Stimulated activated naive CD4-positive, alpha-beta T cell treated with Interleukin-2 at 50 U/mL for 16 hours (primary cell): ENCODE results near the gene ZBED4.
"Not testable (repeated sequence)": the region's sequence is repeated elsewhere in the genome, so short reads cannot be mapped to it uniquely, and the experiment has no call there.

ENCODE experiments used
- DNase-seq: peaks from one replicate; lab custom pipeline; 2025; lab: John Stamatoyannopoulos, UW

The ZBED4 gene

DNA sequence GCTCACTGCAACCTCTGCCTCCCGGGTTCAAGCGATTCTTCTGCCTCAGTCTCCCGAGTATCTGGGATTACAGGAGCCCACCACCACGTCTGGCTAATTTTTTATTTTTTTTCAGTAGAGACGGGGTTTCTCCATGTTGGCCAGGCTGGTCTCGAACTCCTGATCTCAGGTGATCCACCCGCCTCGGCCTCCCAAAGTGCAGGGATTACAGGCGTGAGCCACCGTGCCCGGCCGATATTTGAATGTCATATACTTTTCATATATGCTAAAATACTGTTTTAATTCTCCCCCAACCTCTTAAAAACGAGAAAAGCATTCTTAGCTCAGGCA lies 1.1 kb upstream of the ZBED4 start:
- not testable (repeated sequence) for DNase-seq

DNA sequence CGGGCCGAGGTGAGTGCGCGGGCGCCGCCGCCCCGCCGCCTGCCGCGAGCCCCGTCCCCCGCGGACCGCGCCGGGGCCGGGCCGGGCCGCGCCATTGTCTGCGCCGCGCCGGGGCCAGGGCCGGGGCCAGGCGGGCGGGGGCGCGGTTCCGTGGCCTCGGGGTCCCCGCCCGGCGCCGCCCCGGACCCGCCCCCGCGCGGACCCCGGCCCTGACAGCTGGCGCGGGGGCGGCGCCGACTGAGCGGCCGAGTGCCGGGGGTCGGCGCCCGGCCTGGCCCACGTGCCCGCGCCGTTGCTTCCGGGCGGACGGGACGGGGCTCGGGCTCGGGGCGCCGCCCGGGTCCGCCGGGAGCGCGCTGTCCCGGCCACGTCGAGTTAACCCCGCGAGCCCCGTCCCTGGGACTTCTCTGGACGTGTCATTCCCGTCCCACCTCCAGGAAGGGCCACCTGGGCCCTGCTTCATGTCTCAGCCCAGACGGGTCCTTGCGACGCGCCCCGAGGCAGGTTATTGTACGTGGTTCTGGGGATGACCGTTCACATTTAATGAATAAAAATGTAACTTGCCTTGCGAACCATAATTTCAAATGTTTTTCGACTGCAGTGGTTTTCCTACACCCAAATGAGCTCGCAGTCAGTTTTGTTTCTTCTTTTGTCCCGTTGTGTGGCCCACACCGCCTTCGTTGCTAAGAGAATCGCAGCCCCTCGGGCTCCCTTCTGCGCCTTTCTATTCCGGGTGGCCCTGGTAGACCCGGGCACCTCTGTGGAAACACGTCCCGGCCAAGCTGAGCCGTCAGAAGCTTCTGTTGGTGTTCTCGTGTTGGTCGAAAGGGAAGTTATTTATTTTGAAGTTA lies 562 bp downstream of the ZBED4 start:
- DNase-seq: no peak

DNA sequence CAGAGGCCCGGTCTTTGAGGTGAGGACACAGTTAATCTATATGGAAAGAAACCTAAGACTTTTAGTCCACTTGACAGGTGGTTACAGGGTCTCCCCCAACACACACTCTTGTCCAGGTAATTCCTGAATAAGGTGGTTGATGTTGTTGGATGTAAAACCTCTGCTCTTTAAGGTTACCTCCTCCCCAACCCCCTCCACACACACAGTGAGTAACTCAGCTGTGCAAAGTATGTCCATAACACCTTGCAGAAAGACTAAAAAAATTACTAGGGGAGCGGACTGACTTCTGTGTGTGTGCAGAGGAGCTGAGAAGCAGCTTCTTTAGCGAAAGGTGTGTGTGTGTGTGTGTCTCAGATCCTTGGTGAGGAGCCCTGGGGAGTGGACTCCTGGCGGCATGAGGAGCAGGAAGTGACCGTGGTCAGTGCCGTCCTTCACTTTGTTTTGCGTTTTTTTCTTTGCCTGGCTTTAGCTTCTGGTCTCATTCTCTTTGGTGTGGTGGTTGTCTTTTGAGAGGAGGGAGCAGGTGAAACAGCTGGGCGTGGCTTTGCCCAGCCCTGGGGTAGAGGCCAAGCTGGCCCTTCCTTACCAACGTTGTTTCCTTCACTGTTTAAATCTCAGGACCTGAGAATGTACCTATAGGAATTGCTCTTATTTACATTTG lies 1.7 kb downstream of the ZBED4 start:
- DNase-seq: no peak

DNA sequence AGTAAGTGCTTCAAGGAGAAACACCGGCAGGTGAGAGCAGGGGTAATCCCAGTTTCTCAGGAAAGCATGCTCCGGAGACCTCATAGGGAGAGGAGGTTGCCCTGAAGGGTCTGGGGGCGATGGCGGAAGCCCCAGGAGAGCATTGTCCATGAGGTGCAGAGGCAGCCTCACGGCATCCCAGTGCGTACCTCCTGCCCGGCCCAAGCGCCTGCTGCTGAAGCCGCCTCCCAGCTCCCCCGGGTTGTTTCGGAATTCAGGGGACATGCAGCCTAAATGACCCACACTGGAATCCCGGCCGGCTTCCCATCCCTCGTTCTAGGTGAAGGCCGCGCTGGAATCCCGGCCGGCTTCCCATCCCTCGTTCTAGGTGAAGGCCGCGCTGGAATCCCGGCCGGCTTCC lies 2.7 kb downstream of the ZBED4 start:
- DNase-seq: no peak

DNA sequence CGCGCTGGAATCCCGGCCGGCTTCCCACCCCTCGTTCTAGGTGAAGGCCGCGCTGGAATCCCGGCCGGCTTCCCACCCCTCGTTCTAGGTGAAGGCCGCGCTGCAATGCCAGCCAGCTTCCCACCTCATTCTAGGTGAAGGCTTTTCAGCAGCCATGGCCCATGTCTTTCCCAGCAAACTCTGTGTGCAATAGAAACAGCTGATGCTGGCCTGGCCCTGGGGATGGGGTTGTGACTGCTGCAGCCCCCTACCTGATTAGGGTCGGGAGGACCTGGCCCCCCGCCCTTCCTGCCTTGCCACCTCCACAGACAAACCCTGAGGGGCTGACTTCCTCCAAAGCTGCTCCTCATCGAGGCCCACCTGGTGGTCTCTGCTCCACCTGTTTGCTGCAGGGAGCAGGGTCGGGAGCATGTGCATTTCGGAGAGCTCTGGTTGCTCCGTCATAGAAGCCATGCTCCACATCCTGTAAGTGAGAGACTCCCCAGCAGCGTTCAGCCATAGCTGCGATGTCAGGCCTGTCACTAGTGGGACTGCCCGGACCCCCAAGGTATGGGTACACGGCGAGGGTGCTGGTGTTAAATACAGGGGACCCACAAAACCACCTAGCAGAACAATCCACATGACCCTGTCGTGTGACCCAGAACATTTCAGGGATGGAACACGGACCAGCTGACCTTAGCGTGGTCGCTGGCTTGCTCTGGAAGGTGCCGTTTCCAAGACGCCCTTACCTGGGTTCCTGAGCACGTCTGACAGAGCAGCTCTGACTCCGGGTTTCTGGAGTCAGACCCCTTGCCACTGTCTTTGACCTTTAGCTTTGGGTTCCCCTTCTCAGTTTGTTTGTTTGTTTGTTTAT lies 3.3 kb downstream of the ZBED4 start:
- DNase-seq: no peak

DNA sequence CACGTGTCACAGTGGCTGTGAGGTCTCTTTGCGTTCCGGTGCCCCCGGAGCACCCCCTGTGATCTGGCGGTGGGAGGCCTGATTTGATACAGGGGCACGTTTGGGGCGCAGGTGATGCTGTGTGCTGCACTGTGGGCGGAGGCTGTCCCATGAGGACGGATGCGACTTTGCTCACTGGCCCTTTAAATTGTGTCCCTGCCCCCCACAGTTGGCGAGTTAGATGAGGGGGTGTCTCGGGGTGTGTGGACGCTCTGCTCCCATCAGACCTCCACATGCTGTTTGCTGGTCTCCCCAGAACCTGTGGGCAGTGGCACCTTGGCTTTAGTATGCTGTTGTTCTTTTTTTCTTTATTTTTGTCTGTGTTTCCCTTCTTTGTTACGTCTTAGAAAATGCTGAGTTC lies 5.2 kb downstream of the ZBED4 start:
- DNase-seq: no peak

DNA sequence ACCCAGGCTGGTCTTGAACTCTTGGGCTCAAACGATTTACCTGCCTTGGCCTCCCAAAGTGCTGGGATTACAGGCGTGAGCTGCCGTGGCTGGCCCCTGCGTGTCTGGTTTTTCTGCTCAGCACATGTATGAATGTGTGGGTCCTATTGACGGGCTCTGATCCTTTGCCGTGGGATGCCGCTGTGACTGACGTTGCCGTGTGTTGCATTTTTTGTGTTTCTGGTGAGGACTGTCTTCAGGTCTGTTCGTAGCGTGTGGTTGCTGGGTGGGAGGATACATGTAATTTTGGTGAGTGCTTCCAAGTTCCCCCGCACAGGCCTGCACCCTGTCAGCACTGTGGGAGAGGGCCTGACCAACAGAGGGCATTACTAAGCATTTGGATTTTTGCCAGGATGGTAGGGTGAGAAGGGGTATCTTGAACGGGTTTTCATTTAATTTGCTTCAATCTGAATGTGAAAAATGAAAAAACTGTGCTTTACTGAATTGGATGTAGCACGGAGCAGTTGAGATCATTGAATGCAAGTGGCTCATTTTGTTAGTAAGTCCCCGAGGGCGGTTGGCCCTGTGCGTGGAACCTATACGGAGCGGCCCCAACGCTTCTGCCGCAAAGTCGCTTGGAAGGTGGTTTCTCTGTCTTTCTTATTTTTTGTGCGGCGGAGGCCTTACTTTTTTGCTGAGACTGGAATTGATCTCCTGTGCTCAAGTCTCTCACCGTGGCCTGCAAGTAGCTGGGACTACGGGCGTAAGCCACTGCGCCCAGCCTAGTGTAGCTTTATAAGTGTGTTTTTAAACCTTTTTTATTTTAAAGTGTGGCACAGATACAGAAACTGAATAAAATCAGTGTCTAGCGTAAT lies 8.2 kb downstream of the ZBED4 start:
- no peak for DNase-seq

DNA sequence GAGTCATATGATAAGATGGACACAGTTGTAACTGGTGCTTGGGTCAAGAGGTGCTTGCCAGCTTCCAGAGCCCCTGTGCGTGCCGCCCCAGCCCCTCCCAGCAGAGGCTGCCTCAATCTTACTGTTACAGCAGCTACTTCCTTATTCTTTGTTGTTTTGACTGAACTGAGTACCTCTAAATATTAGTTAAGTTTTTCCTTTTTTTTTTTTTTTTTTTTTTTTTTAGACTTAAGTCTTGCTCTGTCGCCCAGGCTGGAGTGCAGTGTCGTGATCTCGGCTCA lies 8.8 kb downstream of the ZBED4 start:
- no peak for DNase-seq

DNA sequence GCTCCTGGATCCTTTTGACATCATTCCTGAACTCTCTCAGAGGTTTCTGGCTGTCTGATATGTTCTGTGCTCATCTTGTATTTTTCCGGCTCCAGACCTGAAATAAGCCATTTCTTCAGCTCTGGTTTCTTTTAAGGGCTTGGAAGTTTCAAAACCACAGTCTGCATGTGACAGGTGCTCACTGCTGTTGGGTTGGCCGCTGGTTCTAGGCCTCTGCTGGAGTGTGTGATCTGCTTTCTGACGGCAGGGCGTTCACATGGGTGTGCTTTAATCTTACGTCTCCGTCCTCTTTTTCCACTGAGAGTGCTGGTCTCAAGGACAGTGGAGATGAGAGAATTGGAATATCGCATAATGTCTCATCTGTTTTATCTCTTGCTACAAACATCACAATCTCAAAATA lies 10.3 kb downstream of the ZBED4 start:
- DNase-seq: no peak

DNA sequence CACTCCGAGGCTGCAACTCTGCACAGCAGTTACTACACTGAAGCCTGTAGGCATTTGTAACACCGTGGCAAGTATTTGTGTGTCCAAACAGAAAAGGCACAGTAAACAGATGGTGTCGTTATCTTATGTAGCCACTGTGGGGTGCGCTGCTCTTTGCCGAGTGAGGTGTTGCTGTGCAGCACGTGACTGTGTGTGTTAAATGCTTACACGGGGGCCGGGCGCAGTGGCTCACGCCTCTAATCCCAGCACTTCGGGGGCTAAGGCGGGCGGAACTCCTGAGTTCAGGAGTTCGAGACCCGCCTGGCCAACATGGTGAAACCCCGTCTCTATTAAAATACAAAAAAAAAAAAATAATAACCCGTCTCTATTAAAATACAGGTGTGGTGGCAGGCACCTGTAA lies 11.5 kb downstream of the ZBED4 start:
- no peak for DNase-seq

DNA sequence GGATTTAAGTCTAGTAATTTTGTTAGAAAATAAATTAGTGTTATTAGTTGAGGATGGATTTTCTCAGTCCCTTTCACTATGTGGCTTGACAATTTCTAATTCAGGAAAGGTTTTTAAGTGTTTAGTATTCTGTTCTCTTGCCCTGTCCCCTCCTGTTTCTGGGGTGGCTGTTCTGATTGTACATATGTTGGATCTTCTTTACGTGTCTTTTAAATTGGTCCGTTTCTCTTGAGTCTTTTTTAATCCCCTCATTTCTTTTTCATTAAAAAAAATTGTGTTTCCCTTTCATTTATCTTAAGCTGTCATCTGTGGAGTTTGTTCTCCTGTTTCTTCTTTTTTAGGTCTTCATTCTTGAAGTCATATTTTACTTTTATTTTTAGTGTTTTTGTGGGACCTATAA lies 12.5 kb downstream of the ZBED4 start:
- DNase-seq: no peak

DNA sequence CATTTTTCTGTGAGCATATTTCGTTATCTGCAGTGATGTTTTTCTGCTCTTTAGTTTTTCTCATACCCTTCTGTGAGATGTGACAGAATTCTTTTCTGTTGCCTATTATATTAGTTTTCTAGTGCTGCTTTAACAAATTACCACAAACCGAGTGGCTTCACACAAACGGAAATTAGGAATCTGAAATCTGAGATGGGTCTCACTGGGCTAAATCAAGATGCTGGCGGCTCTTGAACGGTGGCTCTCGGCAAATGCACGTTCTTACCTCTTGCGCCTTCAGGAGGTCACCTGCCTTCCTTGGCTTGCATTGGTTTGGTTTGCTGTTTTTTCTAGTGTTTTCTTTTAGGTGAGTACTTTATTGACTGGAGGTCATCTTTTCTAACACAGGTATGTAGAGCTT lies 13.0 kb downstream of the ZBED4 start:
- no peak for DNase-seq

DNA sequence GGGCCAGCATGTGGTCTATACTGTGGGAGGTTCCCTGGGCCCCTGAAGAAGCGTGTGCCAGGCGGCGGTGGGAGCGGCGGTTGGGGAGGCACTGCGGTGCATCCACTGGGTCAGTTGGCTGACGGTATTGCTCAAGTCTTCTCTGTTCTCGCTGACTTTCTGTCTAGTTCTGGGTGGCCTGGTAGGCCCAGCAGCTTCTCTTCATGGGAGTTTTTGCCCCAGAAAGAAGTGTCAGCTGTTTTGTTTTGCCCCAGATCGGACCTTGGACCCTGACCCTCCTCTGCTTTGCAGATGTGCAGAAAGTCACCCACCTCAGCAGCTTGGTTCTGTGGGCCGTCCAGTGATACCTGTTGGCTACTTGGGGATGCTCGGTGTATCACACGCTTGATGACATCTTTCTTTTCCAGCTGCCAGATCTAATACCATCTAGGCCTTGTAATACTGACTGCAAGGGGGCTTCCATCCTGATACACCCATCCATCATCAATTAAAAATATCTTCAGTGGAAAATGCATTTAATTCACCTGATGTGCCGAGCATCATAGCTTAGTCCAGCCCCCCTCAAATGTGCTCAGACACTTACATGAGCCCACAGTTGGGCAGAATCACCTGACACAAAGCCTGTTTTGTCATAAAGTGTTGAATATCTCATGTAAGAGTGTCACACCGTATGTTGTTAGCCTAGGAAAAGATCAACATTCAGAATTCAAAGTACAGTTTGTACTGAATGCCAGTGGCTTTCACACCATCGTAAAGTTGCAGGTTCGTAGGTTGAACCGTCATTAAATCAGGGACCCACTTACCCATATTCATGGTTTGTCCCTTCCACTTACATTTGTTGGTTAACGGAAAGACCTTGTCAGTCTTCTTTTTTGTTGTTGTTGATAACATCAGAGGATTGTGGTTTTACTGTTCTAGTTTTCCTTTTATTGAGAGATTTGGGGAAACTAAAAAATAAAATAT lies 13.9 kb downstream of the ZBED4 start:
- DNase-seq: no peak

DNA sequence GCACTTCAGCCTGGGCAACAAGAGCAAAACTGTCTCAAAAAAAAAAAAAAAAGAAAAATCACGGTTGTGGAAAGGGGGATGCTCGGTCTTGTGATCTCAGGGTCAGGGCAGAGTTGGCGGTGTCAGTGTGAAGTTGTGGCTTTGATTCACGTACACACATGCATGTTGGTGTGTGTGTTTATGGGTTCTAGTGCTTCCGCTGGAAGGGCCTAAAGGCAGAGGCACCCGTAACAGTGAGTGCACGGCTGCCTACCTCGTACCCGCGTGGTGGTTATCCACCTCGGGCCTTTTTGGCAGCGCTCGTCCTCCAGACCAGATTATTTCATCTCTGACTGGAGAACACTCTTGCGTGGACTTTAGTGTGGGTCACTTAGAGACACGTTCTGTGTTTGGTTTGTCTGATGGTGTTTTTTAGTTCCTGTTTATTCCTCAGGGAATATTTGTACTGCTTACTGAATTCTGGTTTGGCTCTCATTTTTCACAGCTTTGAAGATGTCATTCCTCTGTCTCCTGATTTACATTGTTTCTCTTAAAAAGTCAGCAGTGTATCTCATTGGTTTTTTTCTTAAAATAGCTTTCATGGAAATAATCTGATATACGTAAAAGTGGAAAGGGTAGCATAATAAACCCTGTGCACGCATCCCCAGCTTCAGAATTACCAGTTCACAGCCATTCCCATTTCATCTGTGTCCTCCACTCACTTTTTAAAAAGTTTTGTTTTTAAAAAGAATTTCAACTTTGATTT lies 15.6 kb downstream of the ZBED4 start:
- no peak for DNase-seq

DNA sequence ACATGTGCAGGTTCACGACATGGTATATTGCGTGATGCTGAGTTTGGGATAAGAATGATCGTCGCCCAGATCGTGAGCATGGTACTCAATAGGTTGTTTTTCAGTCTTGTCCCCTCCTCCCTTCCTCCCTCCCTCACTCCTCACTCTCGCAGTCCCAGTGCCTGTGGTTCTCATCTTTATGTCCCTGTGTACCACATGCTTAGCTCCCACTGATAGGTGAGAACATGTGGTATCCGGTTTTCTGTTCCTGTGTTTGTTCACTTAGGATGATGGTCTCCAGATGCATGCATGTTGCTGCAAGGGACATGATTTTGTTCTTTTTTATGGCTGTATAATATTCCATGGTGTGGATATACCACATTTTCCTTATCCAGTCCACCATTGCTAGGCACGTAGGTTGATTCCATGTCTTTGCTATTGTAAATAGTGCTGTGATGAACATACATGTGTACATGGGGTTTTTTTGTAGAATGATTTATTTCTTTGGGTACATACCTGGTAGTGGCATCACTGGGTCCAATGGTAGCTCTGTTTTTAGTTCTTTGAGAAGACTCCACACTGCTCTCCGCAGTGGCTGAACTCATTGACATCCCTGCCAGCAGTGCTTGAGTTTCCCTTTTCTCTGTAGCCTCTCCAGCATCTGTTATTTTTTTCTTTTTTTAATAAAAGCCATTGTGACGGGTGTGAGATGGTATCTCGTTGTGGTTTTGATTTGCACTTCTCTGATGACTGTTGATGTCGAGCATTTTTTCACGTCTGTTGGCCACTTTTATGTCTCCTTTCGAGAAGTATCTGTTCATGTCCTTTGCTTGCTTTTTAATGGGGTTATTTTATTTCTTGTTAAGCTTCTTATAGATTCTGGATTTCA lies 16.4 kb downstream of the ZBED4 start:
- DNase-seq: no peak

DNA sequence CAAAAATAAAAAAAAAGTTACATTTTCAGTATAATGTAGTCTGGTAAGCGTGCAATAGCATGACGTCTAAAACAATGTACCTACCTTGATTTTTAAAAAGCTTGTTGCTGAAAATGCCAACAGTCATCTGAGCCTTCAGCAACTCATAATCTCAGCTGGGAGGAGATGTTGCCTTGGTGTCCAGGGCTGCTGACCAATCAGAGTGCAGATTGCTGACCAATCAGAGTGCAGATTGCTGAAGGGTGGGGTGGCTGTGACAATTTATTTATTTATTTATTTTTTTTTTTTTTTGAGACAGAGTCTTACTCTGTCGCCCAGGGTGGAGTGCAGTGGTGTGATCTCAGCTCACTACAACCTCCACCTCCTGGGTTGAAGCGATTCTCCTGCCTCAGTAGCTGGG lies 17.8 kb downstream of the ZBED4 start:
- DNase-seq: no peak

DNA sequence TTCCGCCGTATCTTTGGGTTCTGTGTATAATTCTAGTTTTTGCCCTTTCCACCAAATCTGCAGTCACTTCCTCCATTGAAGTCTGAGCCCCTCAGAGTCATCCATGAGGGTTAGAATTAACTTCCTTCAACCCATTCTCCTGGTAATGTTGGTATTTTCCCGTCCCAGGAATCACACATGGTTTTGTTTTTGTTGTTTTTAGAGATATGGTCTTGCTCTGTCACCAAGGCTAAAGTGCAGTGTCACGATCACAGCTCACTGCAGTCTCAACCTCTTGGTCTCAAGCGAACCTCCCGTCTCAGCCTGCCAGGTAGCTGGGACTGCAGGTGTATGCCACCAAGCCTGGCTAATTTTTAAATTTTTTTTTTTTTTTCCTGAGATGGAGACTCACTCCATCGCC lies 18.7 kb downstream of the ZBED4 start:
- DNase-seq: no peak

DNA sequence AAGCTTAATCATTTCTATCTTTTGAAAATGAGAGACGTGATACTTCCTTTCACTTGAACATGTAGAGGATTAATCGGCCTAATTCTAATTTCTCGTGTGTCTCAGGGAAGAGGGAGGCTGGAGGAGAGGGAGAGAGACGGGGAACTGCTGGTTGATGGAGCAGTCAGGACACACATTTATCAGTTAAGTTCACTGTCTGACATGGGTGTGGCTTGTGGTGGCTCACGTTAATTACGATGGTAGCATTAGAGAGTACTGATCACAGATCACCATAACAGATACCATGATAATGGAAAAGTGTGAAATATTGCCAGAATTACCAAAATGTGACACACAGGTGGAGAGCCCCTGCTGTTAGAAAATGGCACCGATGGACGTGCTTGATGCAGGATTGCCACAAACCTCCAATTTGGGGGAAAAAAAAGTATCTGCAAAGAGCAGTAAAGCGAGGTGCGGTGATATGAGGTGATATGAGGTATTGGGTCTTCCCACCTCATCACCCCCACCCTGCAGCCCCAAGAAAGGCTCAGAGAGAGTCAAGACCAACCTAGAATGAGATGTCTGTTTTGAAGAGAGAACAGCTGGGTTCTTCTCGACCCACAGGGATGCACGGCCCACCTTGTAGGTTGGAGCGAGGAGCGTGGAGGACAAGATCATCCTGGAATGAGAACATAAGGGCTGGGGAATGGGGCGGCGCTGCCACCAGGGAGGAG lies 19.7 kb downstream of the ZBED4 start:
- DNase-seq: no peak

DNA sequence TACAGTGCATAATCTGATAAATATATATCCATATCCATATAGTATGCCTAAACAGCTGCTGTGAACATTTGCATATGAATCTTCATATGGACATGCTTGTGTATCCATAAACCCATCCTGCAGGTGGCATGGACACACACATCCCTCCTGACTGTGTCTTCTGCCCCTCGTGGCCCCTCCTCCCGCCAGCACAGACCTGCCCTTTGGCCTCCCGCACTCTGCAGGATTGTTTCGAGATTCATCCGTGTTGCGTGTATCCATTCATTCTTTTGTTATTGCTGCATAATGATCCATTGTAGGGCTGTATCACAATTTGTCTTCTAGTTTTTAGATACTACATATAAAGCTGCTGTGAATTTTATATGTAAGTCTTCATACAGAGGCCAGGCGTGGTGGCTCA lies 24.0 kb downstream of the ZBED4 start:
- no peak for DNase-seq
